IPS-NIHi7 (cell line): ENCODE results near the gene PKP3.
A peak's percentile ranks its signal among the peaks of the same experiment; 100 is the strongest.
"Not testable (repeated sequence)": the region's sequence is repeated elsewhere in the genome, so short reads cannot be mapped to it uniquely, and the experiment has no call there.

ENCODE experiments used
- DNase-seq: peaks from one replicate; pipeline ENCODE4 v3.0.0; 2012; ENCODE audit warnings: mixed read lengths; ENCODE audit errors: extremely low spot score

Gene PKP3

GRCh38 chr11:410711-411110 lies 16.7 kb downstream of the PKP3 start:
- not testable (repeated sequence) for DNase-seq

GRCh38 chr11:411520-411919 lies 17.5 kb downstream of the PKP3 start:
- DNase-seq: not testable (repeated sequence)

GRCh38 chr11:412641-413119 lies 18.7 kb downstream of the PKP3 start:
- DNase-seq: no peak

- DNase-seq: no peak
Observed at GRCh38 chr11:413120-414081, 19.4 kb downstream of the PKP3 start.

GRCh38 chr11:414318-414857 lies 20.4 kb downstream of the PKP3 start:
- DNase-seq: no peak

GRCh38 chr11:415640-416041 lies 21.6 kb downstream of the PKP3 start:
- DNase-seq: no peak

- no peak for DNase-seq
Observed at GRCh38 chr11:416051-416756, 22.2 kb downstream of the PKP3 start.

GRCh38 chr11:416757-417621 lies 23.0 kb downstream of the PKP3 start:
- DNase-seq: peak; percentile 89

- DNase-seq: no peak
Observed at GRCh38 chr11:417652-418342, 23.8 kb downstream of the PKP3 start.

- DNase-seq: no peak
Observed at GRCh38 chr11:418343-419247, 24.6 kb downstream of the PKP3 start.

GRCh38 chr11:419248-420005 lies 25.4 kb downstream of the PKP3 start:
- DNase-seq: no peak

GRCh38 chr11:420054-420910 lies 26.3 kb downstream of the PKP3 start:
- DNase-seq: no peak

- DNase-seq: no peak
Observed at GRCh38 chr11:420911-421321, 26.9 kb downstream of the PKP3 start.

GRCh38 chr11:422249-422656 lies 28.2 kb downstream of the PKP3 start:
- DNase-seq: no peak

GRCh38 chr11:424232-424631 lies 30.2 kb downstream of the PKP3 start:
- DNase-seq: no peak

- DNase-seq: not testable (repeated sequence)
Observed at GRCh38 chr11:424766-425165, 30.8 kb downstream of the PKP3 start.

GRCh38 chr11:425301-425700 lies 31.3 kb downstream of the PKP3 start:
- DNase-seq: no peak

- no peak for DNase-seq
Observed at GRCh38 chr11:426851-427250, 32.8 kb downstream of the PKP3 start.
